ENCODE measurements around the gene ZNF746. TPM values are rescaled to one million over a fixed set of nuclear protein-coding genes. Genes with fewer than 3 reads are reported as not detected.

ZNF746 gene
- total RNA-seq, 1 experiment from 2014 or later: 22.2 TPM

DNA sequence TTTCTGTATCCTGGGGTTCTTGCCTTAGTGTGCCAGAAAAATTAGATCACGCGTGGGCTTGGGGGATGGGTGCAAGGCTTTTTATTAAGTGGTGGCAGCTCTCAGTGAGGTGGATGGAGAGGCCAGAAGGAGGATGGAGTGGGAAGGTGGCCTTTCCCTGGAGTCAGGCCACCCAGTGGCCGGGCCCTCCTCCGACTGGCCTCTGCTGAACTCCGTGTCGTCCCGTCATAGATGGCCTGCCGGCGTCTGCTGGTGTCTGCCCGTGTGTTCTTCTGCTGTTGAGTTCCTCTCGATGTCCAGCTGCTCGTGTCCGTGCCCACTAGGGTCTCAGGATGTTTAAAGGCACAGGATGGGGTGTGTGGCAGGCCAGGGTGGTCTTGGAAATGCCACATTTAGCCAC, 4.0 kb upstream of the ZNF746 start:
- no peaks in the 10 kb centered on the region for H3K36me3 ChIP-seq (ENCODE audit: control insufficient read depth, insufficient read depth, low read length)
- no peaks in the 10 kb centered on the region for H3K27me3 ChIP-seq (ENCODE audit: control insufficient read depth, insufficient read depth, low read length)
- no peak for DNase-seq (ENCODE audit: low read depth, low spot score)
- ChIA-PET POLR2A (no interaction called here), CTCF (no interaction called here)
- peaks cover 5% of the 10 kb centered on the region; the same call in 1 of the 2 replicates for H3K9me3 ChIP-seq (ENCODE audit: control insufficient read depth, insufficient read depth, low read depth, low read length)
- H3K4me1 ChIP-seq (ENCODE audit: control insufficient read depth, insufficient read depth, low read length): no peaks in the 10 kb centered on the region
- H3K27ac ChIP-seq (ENCODE audit: low read length): no peak overlapping the region
- intact Hi-C loops (cut with micrococcal nuclease; ENCODE audit: unreplicated experiment): no loop called here
- no peak overlapping the region for H3K4me3 ChIP-seq (ENCODE audit: low read depth in 2 of 2, low read length in 2 of 2)
- BruUV-seq (replicated peaks): no TSS peak
- in situ Hi-C loops (cut with HindIII; ENCODE audit: low pct_unique_long_range_greater_than_20kb, low sequenced_read_pairs): no loop called here
- TF ChIP-seq TCF7L2 (IDR thresholded peaks at IDR 0.05; ENCODE audit: low read depth, low read length) (no peak), SIN3A (IDR thresholded peaks at IDR 0.05; ENCODE audit: borderline replicate concordance, insufficient read depth, low read depth, low read length) (no peak), POLR2AphosphoS5 (IDR thresholded peaks at IDR 0.05; ENCODE audit: low read depth, low read length) (no peak)
- TF ChIP-seq, protein P1, sequence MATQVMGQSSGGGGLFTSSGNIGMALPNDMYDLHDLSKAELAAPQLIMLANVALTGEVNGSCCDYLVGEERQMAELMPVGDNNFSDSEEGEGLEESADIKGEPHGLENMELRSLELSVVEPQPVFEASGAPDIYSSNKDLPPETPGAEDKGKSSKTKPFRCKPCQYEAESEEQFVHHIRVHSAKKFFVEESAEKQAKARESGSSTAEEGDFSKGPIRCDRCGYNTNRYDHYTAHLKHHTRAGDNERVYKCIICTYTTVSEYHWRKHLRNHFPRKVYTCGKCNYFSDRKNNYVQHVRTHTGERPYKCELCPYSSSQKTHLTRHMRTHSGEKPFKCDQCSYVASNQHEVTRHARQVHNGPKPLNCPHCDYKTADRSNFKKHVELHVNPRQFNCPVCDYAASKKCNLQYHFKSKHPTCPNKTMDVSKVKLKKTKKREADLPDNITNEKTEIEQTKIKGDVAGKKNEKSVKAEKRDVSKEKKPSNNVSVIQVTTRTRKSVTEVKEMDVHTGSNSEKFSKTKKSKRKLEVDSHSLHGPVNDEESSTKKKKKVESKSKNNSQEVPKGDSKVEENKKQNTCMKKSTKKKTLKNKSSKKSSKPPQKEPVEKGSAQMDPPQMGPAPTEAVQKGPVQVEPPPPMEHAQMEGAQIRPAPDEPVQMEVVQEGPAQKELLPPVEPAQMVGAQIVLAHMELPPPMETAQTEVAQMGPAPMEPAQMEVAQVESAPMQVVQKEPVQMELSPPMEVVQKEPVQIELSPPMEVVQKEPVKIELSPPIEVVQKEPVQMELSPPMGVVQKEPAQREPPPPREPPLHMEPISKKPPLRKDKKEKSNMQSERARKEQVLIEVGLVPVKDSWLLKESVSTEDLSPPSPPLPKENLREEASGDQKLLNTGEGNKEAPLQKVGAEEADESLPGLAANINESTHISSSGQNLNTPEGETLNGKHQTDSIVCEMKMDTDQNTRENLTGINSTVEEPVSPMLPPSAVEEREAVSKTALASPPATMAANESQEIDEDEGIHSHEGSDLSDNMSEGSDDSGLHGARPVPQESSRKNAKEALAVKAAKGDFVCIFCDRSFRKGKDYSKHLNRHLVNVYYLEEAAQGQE (IDR thresholded peaks at IDR 0.05; ENCODE audit: insufficient read depth in 1 of 2, low read depth in 2 of 2, low read length in 1 of 2): no peak
- TF ChIP-seq, protein P2, sequence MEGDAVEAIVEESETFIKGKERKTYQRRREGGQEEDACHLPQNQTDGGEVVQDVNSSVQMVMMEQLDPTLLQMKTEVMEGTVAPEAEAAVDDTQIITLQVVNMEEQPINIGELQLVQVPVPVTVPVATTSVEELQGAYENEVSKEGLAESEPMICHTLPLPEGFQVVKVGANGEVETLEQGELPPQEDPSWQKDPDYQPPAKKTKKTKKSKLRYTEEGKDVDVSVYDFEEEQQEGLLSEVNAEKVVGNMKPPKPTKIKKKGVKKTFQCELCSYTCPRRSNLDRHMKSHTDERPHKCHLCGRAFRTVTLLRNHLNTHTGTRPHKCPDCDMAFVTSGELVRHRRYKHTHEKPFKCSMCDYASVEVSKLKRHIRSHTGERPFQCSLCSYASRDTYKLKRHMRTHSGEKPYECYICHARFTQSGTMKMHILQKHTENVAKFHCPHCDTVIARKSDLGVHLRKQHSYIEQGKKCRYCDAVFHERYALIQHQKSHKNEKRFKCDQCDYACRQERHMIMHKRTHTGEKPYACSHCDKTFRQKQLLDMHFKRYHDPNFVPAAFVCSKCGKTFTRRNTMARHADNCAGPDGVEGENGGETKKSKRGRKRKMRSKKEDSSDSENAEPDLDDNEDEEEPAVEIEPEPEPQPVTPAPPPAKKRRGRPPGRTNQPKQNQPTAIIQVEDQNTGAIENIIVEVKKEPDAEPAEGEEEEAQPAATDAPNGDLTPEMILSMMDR (IDR thresholded peaks at IDR 0.05): no peak
- no peak for ATAC-seq

DNA sequence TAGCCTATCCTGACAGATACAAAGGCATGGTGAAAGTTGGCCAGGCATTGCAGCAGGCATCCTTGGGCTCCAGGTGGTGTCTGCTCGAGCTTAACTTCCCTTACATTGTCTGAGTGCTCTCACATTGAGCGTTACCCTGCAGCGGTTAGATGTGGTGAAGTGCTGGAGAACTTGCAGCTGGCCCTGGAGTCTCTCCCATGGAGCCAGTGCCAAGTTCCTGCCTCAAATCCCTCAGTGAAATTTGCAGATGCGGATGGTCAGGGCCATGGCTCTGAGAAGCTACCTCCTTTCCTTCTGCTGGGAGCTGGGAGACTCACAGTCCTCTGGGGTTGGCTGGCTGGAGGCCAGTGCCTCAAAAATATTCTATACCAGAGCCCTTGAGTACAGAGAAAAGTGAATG, 3.3 kb upstream of the ZNF746 start:
- TF ChIP-seq, protein P2 (IDR thresholded peaks at IDR 0.05): no peak
- TF ChIP-seq, protein P1 (IDR thresholded peaks at IDR 0.05; ENCODE audit: insufficient read depth in 1 of 2, low read depth in 2 of 2, low read length in 1 of 2): no peak
- no peak for TF ChIP-seq POLR2AphosphoS5 (IDR thresholded peaks at IDR 0.05; ENCODE audit: low read depth, low read length)
- no peak for TF ChIP-seq TCF7L2 (IDR thresholded peaks at IDR 0.05; ENCODE audit: low read depth, low read length)
- TF ChIP-seq SIN3A (IDR thresholded peaks at IDR 0.05; ENCODE audit: borderline replicate concordance, insufficient read depth, low read depth, low read length): no peak
- DNase-seq (ENCODE audit: low read depth, low spot score) (no peak), ATAC-seq (no peak)
- in situ Hi-C loops (cut with HindIII; ENCODE audit: low pct_unique_long_range_greater_than_20kb, low sequenced_read_pairs) (no loop called here), intact Hi-C loops (cut with micrococcal nuclease; ENCODE audit: unreplicated experiment) (no loop called here)
- Histone ChIP-seq H3K27ac (ENCODE audit: low read length) (no peak overlapping the region), H3K36me3 (ENCODE audit: control insufficient read depth, insufficient read depth, low read length) (no peaks in the 10 kb centered on the region), H3K9me3 (ENCODE audit: control insufficient read depth, insufficient read depth, low read depth, low read length) (peaks cover under 1% of the 10 kb centered on the region; the same call in 1 of the 2 replicates), H3K4me1 (ENCODE audit: control insufficient read depth, insufficient read depth, low read length) (no peaks in the 10 kb centered on the region), H3K27me3 (ENCODE audit: control insufficient read depth, insufficient read depth, low read length) (no peaks in the 10 kb centered on the region), H3K4me3 (ENCODE audit: low read depth in 2 of 2, low read length in 2 of 2) (no peak overlapping the region)
- ChIA-PET POLR2A (no interaction called here), CTCF (no interaction called here)
- no TSS peak for BruUV-seq (replicated peaks)
